Naive thymus-derived CD8-positive, alpha-beta T cell (primary cell): ENCODE measurements around the gene CCDC90B. TPM values are rescaled to one million over a fixed set of nuclear protein-coding genes. Genes with fewer than 3 reads are reported as not detected.

Experiments used
- polyA plus RNA-seq, 3 donors: library from polyadenylated mRNA; unstranded; fragments of 300-500 nt; fragmentation: Illumina TruSeq; gene quantifications; one replicate each; pipeline ENCODE4 v1.2.3, GENCODE V29; 2021
- total RNA-seq, 8 experiments: library from RNA in 2 of 8; stranded (reverse) in 2 of 8; gene quantifications; one replicate each; pipeline ENCODE4 v1.2.3 and lab custom pipeline; 2021 to 2026

The CCDC90B gene
- total and polyA plus RNA-seq, 5 experiments from 2014 or later: 31.9 to 54.7 (median 48.5) TPM

Other genes with a start within 250 kb of the CCDC90B start
- 10 to 100 TPM; 28.1 to 35.5 TPM for gene RAB30, start 214.5 kb downstream of the CCDC90B start, total RNA-seq
- 10 to 100 TPM; 10.7 to 17.4 (median 12.8) TPM for gene RAB30, start 214.5 kb downstream of the CCDC90B start, polyA plus RNA-seq
- 100 to 1,000 TPM; 199 TPM for gene PCF11, start 129.2 kb downstream of the CCDC90B start, total RNA-seq
- 10 to 100 TPM; 22.5 to 33.6 (median 28.1) TPM for gene PCF11, start 129.2 kb downstream of the CCDC90B start, polyA plus RNA-seq
- 1 to 10 TPM; 8.1 to 8.3 TPM for gene ANKRD42, start 92.7 kb downstream of the CCDC90B start, total RNA-seq
- 1 to 10 TPM; 3.4 to 6.5 (median 5.5) TPM for gene ANKRD42, start 92.7 kb downstream of the CCDC90B start, polyA plus RNA-seq